ENCODE measurements around the gene WNK1. TPM values are rescaled to one million over a fixed set of nuclear protein-coding genes. Genes with fewer than 3 reads are reported as not detected.

WNK1 gene
- total RNA-seq, 1 experiment from 2014 or later: 117 TPM

DNA sequence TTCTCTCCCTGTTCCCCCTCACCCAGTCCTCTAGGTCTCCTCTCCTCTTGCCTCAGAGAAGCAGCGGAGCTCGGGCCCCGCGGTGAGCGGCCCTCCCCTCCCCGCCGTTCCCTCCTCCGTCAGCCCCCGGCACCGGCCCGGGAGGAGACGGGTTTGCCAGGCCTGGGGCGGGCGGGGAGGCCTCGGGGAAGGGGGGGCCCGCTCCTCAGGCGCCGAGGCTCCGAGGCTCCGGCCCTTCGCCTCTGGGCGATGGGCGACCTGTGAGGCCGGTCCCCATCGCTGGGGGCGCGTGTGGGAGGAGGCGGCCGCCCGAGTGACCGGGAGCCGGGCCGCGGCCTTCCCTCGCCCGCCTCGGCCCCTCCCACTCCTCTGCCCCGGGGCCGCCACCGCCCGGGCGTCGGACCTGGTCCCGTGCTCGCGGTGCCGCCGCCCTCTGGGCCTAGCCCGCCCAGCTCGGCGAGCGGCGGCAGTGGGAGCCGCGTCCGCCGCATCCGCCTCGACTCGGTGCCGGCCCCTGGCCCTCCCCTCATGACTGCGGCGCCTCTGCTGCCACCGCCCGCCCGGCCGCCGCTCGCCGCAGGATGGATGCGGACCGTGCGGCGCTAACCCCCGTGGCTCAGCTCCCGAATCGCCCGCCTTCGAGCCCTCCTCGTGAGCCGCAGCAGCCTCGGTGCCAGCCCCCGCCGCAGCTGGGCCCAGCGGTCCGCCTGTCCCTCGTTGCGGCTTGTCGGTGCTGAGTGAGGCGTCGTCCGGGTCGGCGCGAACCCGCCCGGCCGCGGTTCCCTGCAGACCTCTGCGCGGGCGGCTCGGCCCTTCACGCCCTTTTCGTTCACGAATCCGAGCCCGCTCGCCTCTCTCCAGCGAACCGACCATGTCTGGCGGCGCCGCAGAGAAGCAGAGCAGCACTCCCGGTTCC lies 574 bp downstream of the WNK1 start:
- H3K27ac ChIP-seq (ENCODE audit: insufficient read length, low read depth, low read length): no peak overlapping the region

More for the DNA sequence above, 574 bp downstream of the WNK1 start:
- Mint-ChIP-seq H3K27me3 (ENCODE audit: low read depth) (no peaks in the 10 kb centered on the region; the same call in 1 of the 2 replicates), H3K36me3 (ENCODE audit: insufficient read depth in 1 of 3, low read depth in 3 of 3) (peaks cover 0 to 5% (median 0%) of the 10 kb centered on the region in 3 experiments; a peak in 3 of 7 replicates), H3K9me3 (no peaks in the 10 kb centered on the region), H3K4me1 (peaks cover 27 to 37% of the 10 kb centered on the region in 2 experiments), H3K4me3 (peak overlapping the region in 1 of 2 experiments; percentile 94; a peak in 3 of 5 replicates), H3K27ac (peak overlapping the region in 2 of 3 experiments; percentile 70 to 92; a peak in 2 of 7 replicates)
- Histone ChIP-seq H2AFZ (ENCODE audit: low read length) (no peak overlapping the region), H3K23ac (ENCODE audit: insufficient read length, low read depth, low read length) (no peak overlapping the region), H3K14ac (ENCODE audit: insufficient read depth, low read length) (peak overlapping the region; percentile 75; the same call in 1 of the 2 replicates), H2BK5ac (ENCODE audit: insufficient read length, low read length) (no peak overlapping the region), H3K18ac (ENCODE audit: insufficient read length, low read depth, low read length) (no peak overlapping the region), H4K20me1 (ENCODE audit: control insufficient read depth, insufficient read depth, insufficient read length) (no peaks in the 10 kb centered on the region), H4K5ac (ENCODE audit: insufficient read length, low read depth, low read length) (no peak overlapping the region), H3K79me2 (ENCODE audit: insufficient read depth, low read length) (peaks cover 20% of the 10 kb centered on the region; the same call in 1 of the 2 replicates), H2AK5ac (ENCODE audit: insufficient read length, low read length) (no peak overlapping the region), H3K4ac (ENCODE audit: low read depth, low read length) (no peak overlapping the region), H3K4me1 (ENCODE audit: insufficient read depth, low read length) (no peaks in the 10 kb centered on the region), H3K27me3 (ENCODE audit: insufficient read depth, low read length) (no peaks in the 10 kb centered on the region), H3K23me2 (ENCODE audit: insufficient read length, low read depth, low read length, poor library complexity, severe bottlenecking) (peaks cover 21% of the 10 kb centered on the region), H3K4me2 (ENCODE audit: insufficient read depth, insufficient read length, low read length) (peak overlapping the region; percentile 97), H2BK12ac (ENCODE audit: insufficient read length, low read depth, low read length) (no peak overlapping the region), H3K9ac (ENCODE audit: extremely low read depth, insufficient read length, low read length) (peak overlapping the region; percentile 64), H3K79me1 (ENCODE audit: insufficient read depth, low read depth, low read length, poor library complexity, severe bottlenecking) (peaks cover 4% of the 10 kb centered on the region), H3K9me3 (ENCODE audit: control insufficient read depth, low read depth, low read length) (no peaks in the 10 kb centered on the region), H2BK15ac (ENCODE audit: low read depth, low read length) (no peak overlapping the region), H3T11ph (ENCODE audit: low read length) (no peak overlapping the region), H2BK20ac (ENCODE audit: low read depth, low read length, poor library complexity, severe bottlenecking) (no peak overlapping the region), H3K56ac (ENCODE audit: insufficient read length, low read depth, low read length) (no peak overlapping the region), H4K91ac (ENCODE audit: insufficient read length, low read depth, low read length) (no peak overlapping the region), H4K8ac (replicated peaks; ENCODE audit: insufficient read length, low read depth, low read length) (no peak overlapping the region), H2BK120ac (ENCODE audit: low read depth, low read length, poor library complexity, severe bottlenecking) (no peak overlapping the region)
- no CpG with 5 or more reads among the region's 115 CpGs for WGBS (ENCODE audit: extremely low coverage, insufficient read length, low lambda C conversion rate)
- TF ChIP-seq, protein P1, sequence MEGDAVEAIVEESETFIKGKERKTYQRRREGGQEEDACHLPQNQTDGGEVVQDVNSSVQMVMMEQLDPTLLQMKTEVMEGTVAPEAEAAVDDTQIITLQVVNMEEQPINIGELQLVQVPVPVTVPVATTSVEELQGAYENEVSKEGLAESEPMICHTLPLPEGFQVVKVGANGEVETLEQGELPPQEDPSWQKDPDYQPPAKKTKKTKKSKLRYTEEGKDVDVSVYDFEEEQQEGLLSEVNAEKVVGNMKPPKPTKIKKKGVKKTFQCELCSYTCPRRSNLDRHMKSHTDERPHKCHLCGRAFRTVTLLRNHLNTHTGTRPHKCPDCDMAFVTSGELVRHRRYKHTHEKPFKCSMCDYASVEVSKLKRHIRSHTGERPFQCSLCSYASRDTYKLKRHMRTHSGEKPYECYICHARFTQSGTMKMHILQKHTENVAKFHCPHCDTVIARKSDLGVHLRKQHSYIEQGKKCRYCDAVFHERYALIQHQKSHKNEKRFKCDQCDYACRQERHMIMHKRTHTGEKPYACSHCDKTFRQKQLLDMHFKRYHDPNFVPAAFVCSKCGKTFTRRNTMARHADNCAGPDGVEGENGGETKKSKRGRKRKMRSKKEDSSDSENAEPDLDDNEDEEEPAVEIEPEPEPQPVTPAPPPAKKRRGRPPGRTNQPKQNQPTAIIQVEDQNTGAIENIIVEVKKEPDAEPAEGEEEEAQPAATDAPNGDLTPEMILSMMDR (conservative IDR thresholded peaks at IDR 0.05): peak; percentile 45
- DNase-seq: peak; percentile 39

Data from H9 (cell line).